ENCODE data around the gene URB1. TPM values are rescaled to one million over a fixed set of nuclear protein-coding genes. Genes with fewer than 3 reads are reported as not detected.

URB1 gene
- total and polyA plus RNA-seq, 2 of the 8 experiments (the other 6 are each of a cell fraction or from before 2014, with no cell fraction given) = 8.1 to 28.9 TPM

DNA sequence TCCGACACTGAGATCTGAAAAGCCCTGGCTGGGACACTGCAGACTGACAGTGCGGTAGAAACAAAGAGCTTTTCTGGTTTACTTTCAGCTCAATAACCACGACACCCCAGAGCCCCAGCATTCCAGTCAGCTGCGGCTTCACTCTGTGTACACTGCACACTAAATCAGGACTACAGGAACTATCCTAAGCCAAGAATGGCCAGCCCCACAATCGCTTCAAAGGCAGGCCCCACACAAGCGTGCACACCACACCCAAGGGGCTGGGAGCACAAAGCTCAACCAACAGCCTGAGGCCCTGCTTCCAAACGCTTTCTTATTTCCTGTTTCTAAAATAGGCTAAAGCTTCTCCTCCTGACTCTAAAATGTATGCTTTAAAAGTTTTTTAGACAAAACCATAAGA, 28.4 kb downstream of the URB1 start:
- Histone ChIP-seq H2BK120ac (replicated peaks; ENCODE audit: low read depth, low read length) (no peak overlapping the region), H2BK12ac (ENCODE audit: low read depth, low read length) (no peak overlapping the region), H2AFZ (ENCODE audit: low read length) (no peak overlapping the region), H3K79me1 (ENCODE audit: low read depth, low read length) (no peaks in the 10 kb centered on the region), H2BK20ac (ENCODE audit: low read length) (no peak overlapping the region), H3K9ac (replicated peaks in 1 of 4; ENCODE audit: extremely low read depth in 1 of 4, low read depth in 3 of 4, low read length in 3 of 4) (no peak overlapping the region), H2BK5ac (ENCODE audit: low read depth, low read length) (no peak overlapping the region), H4K5ac (ENCODE audit: insufficient read length, low read depth, low read length) (no peak overlapping the region), H3K27ac (ENCODE audit: low read depth, low read length) (no peak overlapping the region), H3K4me3 (ENCODE audit: extremely low read depth in 1 of 4, insufficient read depth in 2 of 4, low read depth in 3 of 4, low read length in 4 of 4) (no peak overlapping the region), H3K27me3 (replicated peaks in 1 of 4; ENCODE audit: control insufficient read depth in 3 of 4, extremely low read depth in 1 of 4, insufficient read depth in 3 of 4, low read length in 3 of 4) (no peaks in the 10 kb centered on the region), H3K23me2 (ENCODE audit: low read depth, low read length) (no peaks in the 10 kb centered on the region), H4K91ac (replicated peaks; ENCODE audit: insufficient read length, low read length) (no peak overlapping the region), H3K9me3 (ENCODE audit: insufficient read depth in 2 of 2, low read depth in 1 of 2, low read length in 1 of 2) (no peaks in the 10 kb centered on the region), H3K23ac (ENCODE audit: insufficient read length) (no peak overlapping the region), H3K36me3 (ENCODE audit: control insufficient read depth in 2 of 4, insufficient read depth in 4 of 4, low read length in 3 of 4) (peaks cover 26 to 76% (median 70%) of the 10 kb centered on the region in 4 experiments), H3K14ac (ENCODE audit: insufficient read length) (no peak overlapping the region), H3K56ac (replicated peaks; ENCODE audit: insufficient read length, low read depth, low read length) (no peak overlapping the region), H4K20me1 (replicated peaks in 1 of 2; ENCODE audit: control insufficient read depth in 1 of 2, insufficient read depth in 2 of 2, low read length in 2 of 2) (peaks cover 2 to 8% of the 10 kb centered on the region in 2 experiments), H4K8ac (ENCODE audit: extremely low read depth, insufficient read depth, low read length) (no peak overlapping the region), H2AK5ac (ENCODE audit: low read depth, low read length) (no peak overlapping the region), H3K79me2 (ENCODE audit: control insufficient read depth in 1 of 2, insufficient read depth in 2 of 2, low read length in 2 of 2) (no peaks in the 10 kb centered on the region), H3K4me1 (replicated peaks in 1 of 4; ENCODE audit: control insufficient read depth in 3 of 4, insufficient read depth in 4 of 4, low read length in 3 of 4) (no peaks in the 10 kb centered on the region), H3K4ac (replicated peaks; ENCODE audit: insufficient read length, low read depth, low read length) (no peak overlapping the region), H3K18ac (ENCODE audit: extremely low read depth, low read length) (no peak overlapping the region), H3K4me2 (ENCODE audit: insufficient read depth in 1 of 2, low read depth in 2 of 2, low read length in 2 of 2) (no peak overlapping the region), H2BK15ac (ENCODE audit: low read length) (no peak overlapping the region)
- WGBS, 2 experiments (ENCODE audit: extremely low coverage in 1 of 2, insufficient coverage in 1 of 2, insufficient read length in 1 of 2, insufficient replicate concordance in 2 of 2, low coverage in 1 of 2, low lambda C conversion rate in 2 of 2, missing lambda C conversion rate in 1 of 2) = 94% methylated on average over 7 of the region's 7 CpGs; no CpG with 5 or more reads in 1 of the 2 experiments
- FAIRE-seq (no peak), DNase-seq (ENCODE audit: low read depth in 1 of 2, low spot score in 2 of 2) (no peak)
- ChIA-PET CTCF (ENCODE audit: partially characterized antibody) (interaction anchor here (0.6 to 1.9 kb wide), 9 partner anchors 19 to 400 kb away, joined by 3 to 7 read pairs (median 3); no protein-coding TSS in a partner anchor), POLR2A (ENCODE audit: partially characterized antibody) (interaction anchor here (0.9 to 1.4 kb wide), 2 partner anchors 8 to 196 kb away, joined by 4 to 6 read pairs; no protein-coding TSS in a partner anchor)
- TF ChIP-seq TAF1 (IDR thresholded peaks at IDR 0.05; ENCODE audit: low read depth, low read length) (no peak), RFX5 (IDR thresholded peaks at IDR 0.05; ENCODE audit: borderline replicate concordance, low read depth, low read length) (no peak), SIN3A (conservative IDR thresholded peaks at IDR 0.05 in 1 of 2, IDR thresholded peaks at IDR 0.05 in 1 of 2; ENCODE audit: low read depth in 1 of 2, low read length in 2 of 2) (no peak), PHF8 (conservative IDR thresholded peaks at IDR 0.05; ENCODE audit: low read depth, low read length) (no peak), TAF7 (optimal IDR thresholded peaks at IDR 0.05; ENCODE audit: borderline replicate concordance, low read depth, low read length) (no peak), EGR1 (IDR thresholded peaks at IDR 0.05; ENCODE audit: borderline replicate concordance, low read depth, low read length) (no peak)
- TF ChIP-seq, protein P1, sequence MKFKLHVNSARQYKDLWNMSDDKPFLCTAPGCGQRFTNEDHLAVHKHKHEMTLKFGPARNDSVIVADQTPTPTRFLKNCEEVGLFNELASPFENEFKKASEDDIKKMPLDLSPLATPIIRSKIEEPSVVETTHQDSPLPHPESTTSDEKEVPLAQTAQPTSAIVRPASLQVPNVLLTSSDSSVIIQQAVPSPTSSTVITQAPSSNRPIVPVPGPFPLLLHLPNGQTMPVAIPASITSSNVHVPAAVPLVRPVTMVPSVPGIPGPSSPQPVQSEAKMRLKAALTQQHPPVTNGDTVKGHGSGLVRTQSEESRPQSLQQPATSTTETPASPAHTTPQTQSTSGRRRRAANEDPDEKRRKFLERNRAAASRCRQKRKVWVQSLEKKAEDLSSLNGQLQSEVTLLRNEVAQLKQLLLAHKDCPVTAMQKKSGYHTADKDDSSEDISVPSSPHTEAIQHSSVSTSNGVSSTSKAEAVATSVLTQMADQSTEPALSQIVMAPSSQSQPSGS (IDR thresholded peaks at IDR 0.05; ENCODE audit: low read length) = no peak
- TF ChIP-seq, protein P2, sequence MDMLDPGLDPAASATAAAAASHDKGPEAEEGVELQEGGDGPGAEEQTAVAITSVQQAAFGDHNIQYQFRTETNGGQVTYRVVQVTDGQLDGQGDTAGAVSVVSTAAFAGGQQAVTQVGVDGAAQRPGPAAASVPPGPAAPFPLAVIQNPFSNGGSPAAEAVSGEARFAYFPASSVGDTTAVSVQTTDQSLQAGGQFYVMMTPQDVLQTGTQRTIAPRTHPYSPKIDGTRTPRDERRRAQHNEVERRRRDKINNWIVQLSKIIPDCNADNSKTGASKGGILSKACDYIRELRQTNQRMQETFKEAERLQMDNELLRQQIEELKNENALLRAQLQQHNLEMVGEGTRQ (IDR thresholded peaks at IDR 0.05; ENCODE audit: low read length) = no peak
- TF ChIP-seq, protein P3, sequence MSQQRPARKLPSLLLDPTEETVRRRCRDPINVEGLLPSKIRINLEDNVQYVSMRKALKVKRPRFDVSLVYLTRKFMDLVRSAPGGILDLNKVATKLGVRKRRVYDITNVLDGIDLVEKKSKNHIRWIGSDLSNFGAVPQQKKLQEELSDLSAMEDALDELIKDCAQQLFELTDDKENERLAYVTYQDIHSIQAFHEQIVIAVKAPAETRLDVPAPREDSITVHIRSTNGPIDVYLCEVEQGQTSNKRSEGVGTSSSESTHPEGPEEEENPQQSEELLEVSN (IDR thresholded peaks at IDR 0.05) = no peak
